Chondrocyte (in vitro differentiated cells): Measurements from ENCODE around the gene TIMD4. TPM values are rescaled to one million over a fixed set of nuclear protein-coding genes. Genes with fewer than 3 reads are reported as not detected.

Experiments
- DNase-seq: peaks from one replicate; pipeline ENCODE4 v3.0.0; 2021; ENCODE audit warnings: mixed read lengths, low spot score
- H3K27ac Mint-ChIP-seq: one replicate; pipeline ENCODE4 v1.8.0; 2021; ENCODE audit warnings: mild to moderate bottlenecking, moderate library complexity, mixed read lengths; ENCODE audit not compliant: unreplicated experiment
- H3K27me3 Mint-ChIP-seq: 2 replicates; pipeline ENCODE4 v1.8.0; 2021; ENCODE audit warnings: low read depth, mixed read lengths
- H3K36me3 Mint-ChIP-seq: 2 replicates; pipeline ENCODE4 v1.8.0; 2021; ENCODE audit warnings: low read depth, mixed read lengths
- H3K4me1 Mint-ChIP-seq: 2 replicates; pipeline ENCODE4 v1.8.0; 2021; ENCODE audit warnings: low read depth, mild to moderate bottlenecking, mixed read lengths
- H3K4me3 Mint-ChIP-seq: one replicate; pipeline ENCODE4 v1.8.0; 2021; ENCODE audit warnings: mild to moderate bottlenecking, moderate library complexity, mixed read lengths; ENCODE audit not compliant: unreplicated experiment
- H3K9me3 Mint-ChIP-seq: 2 replicates; pipeline ENCODE4 v1.8.0; 2021; ENCODE audit warnings: low read depth, mixed read lengths
- long read RNA-seq: library from polyadenylated mRNA; stranded (forward); transcript quantifications from one replicate; pipeline ENCODE4 v2.0.0, GENCODE V29; 2021
- total RNA-seq: library from RNA; stranded (reverse); gene quantifications from 3 replicates; pipeline ENCODE4 v1.2.1, GENCODE V29; 2021
- TF ChIP-seq, protein P1 (sequence below): fragments of 200-600 bp; sonication (generic); IDR thresholded peaks from 2 replicates; pipeline ENCODE4 v1.5.0; 2021; ENCODE audit warnings: antibody characterized with exemption, mild to moderate bottlenecking, moderate library complexity

TIMD4 gene
- not detected in 3 replicates for total RNA-seq
- long read RNA-seq = 0 reads

DNA sequence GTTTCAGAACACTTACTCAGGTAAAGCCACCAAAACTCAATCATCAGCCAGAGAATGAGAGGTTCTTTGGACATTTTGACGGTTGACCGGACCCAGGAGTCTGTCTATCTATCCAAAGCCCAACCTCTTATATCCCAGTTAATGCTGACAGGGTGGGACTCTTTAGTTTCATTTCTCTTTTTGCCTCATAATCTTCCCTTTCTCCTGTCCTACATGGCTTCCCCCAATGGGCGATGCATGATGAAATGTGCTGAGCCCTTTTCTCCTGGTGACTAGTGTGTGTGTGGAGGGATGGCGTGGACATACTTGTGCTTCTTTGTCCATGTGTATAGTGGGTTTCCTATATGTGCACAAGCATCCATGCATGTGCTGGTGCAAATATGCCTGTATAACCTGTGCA lies at the start of gene TIMD4:
Gene TIMD4, minus strand, starts transcription at position 102 of the 400 bp plus-strand sequence. Its CDS starts 28 bp downstream, at position 74.
- no peak for DNase-seq
- Mint-ChIP-seq H3K4me1 (no peaks in the 10 kb centered on the region), H3K4me3 (no peak within 1 kb of the TSS), H3K27ac (no peak within 1 kb of the TSS), H3K36me3 (no peaks in the 10 kb centered on the region), H3K9me3 (peaks cover 8% of the 10 kb centered on the region), H3K27me3 (no peaks in the 10 kb centered on the region)
- TF ChIP-seq, protein P1, sequence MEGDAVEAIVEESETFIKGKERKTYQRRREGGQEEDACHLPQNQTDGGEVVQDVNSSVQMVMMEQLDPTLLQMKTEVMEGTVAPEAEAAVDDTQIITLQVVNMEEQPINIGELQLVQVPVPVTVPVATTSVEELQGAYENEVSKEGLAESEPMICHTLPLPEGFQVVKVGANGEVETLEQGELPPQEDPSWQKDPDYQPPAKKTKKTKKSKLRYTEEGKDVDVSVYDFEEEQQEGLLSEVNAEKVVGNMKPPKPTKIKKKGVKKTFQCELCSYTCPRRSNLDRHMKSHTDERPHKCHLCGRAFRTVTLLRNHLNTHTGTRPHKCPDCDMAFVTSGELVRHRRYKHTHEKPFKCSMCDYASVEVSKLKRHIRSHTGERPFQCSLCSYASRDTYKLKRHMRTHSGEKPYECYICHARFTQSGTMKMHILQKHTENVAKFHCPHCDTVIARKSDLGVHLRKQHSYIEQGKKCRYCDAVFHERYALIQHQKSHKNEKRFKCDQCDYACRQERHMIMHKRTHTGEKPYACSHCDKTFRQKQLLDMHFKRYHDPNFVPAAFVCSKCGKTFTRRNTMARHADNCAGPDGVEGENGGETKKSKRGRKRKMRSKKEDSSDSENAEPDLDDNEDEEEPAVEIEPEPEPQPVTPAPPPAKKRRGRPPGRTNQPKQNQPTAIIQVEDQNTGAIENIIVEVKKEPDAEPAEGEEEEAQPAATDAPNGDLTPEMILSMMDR = no peak

DNA sequence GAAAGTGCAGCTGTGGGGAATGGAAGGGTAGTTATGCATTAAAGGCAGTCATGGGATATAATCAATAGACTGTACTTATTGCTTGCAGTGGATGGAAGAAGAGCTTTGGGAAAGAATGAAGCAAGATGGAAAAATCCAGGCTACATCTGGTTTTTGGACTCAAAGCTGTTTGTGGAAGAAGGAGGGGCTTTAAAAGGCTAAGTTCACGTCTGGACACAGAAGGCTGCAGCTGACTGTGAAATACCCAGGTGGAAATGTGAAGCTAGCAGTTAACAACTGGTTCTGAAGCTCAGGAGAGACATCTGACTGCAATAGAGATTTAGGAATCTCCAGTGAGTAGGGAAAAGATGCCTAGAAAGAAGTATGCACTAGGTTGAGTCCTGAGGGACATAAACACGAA lies 43.2 kb upstream of the TIMD4 start:
- H3K4me3 Mint-ChIP-seq = no peak overlapping the region
- no peak overlapping the region for H3K27ac Mint-ChIP-seq
- peaks cover 6% of the 10 kb centered on the region for H3K27me3 Mint-ChIP-seq
- no peak for DNase-seq
- H3K9me3 Mint-ChIP-seq = peaks cover 5% of the 10 kb centered on the region
- no peaks in the 10 kb centered on the region for H3K4me1 Mint-ChIP-seq
- TF ChIP-seq, protein P1 = no peak
- no peaks in the 10 kb centered on the region for H3K36me3 Mint-ChIP-seq

DNA sequence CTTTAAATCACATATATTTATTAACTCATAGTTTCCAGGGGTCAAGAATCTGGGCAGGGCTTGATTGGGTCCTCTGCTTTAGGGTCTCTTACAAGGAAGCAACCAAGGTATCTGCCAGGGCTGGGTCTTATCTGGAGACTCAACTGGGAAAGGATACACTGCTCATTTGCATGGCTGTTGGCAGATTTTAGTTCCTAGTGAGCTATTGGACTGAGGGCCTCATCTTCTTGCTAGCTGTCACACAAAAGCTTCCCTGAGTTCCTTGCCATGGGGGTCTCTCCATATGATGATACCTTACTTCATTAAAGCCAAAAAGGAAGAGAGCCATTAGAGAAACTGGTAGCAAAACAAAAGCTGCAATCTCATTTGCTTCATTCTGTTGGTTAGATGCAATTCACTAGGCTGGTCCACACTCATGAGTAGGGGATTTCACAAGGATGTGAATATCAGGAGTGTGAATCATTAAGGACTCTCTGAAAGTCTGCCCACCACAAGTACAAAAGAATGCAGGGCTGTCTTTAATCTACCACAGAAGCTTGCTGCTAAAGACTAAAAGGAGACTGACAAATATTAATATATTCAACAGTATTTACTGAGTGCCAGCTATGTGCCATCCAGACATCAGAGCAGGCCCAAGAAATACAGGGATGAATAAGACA lies 42.0 kb upstream of the TIMD4 start:
- H3K36me3 Mint-ChIP-seq = no peaks in the 10 kb centered on the region
- peaks cover 11% of the 10 kb centered on the region for H3K9me3 Mint-ChIP-seq
- H3K27ac Mint-ChIP-seq = no peak overlapping the region
- no peak overlapping the region for H3K4me3 Mint-ChIP-seq
- peaks cover 6% of the 10 kb centered on the region for H3K27me3 Mint-ChIP-seq
- no peak for DNase-seq
- no peaks in the 10 kb centered on the region for H3K4me1 Mint-ChIP-seq
- TF ChIP-seq, protein P1 = no peak

DNA sequence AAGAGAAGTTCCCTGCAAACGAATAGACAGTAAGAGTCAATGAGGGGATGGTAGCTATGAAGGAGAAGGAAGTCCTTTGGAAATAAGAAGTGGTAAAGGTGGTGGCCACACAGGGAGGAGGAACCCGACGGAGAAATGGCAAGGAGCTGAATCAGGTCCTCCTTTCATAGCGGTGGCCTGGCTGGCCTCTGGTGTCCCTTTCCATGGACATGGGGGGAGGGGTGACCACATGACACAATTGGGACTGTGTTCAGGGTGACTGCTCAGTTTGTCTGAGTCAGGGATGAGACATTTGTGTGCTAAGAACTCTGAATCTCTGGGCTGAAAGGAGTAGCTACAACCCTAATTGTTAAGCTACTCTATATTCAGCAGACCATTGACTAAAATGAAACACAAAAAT lies 28.7 kb upstream of the TIMD4 start:
- TF ChIP-seq, protein P1 = no peak
- H3K4me1 Mint-ChIP-seq = no peaks in the 10 kb centered on the region
- peaks cover 7% of the 10 kb centered on the region for H3K9me3 Mint-ChIP-seq
- H3K27ac Mint-ChIP-seq = no peak overlapping the region
- no peaks in the 10 kb centered on the region for H3K36me3 Mint-ChIP-seq
- no peak for DNase-seq
- H3K27me3 Mint-ChIP-seq = peaks cover 18% of the 10 kb centered on the region
- no peak overlapping the region for H3K4me3 Mint-ChIP-seq

DNA sequence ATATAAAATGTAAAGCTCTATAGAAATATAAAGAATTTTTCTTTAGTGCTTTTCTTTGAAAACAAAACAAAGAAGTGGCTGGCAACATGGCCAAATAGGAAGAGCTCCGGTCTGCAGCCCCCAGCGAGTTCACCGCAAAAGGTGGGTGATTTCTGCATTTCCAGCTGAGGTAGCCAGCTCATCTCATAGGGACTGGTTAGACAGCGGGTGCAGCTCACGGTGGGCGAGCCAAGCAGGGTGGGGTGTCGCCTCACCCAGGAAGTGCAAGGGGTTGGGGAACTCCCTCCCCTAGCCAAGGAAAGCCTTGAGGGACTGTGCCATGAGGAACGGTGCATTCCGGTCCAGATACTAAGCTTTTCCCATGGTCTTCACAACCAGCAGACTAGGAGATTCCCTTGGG lies 21.0 kb upstream of the TIMD4 start:
- no peaks in the 10 kb centered on the region for H3K36me3 Mint-ChIP-seq
- H3K4me1 Mint-ChIP-seq = no peaks in the 10 kb centered on the region
- H3K27me3 Mint-ChIP-seq = peaks cover 25% of the 10 kb centered on the region
- H3K27ac Mint-ChIP-seq = no peak overlapping the region
- no peak overlapping the region for H3K4me3 Mint-ChIP-seq
- TF ChIP-seq, protein P1 = no peak
- peaks cover 7% of the 10 kb centered on the region for H3K9me3 Mint-ChIP-seq
- no peak for DNase-seq
